ENCODE data around the gene SF3A2. TPM values are rescaled to one million over a fixed set of nuclear protein-coding genes. Genes with fewer than 3 reads are reported as not detected.

The SF3A2 gene
- total RNA-seq, 1 experiment from 2014 or later, result 41.6 TPM

DNA sequence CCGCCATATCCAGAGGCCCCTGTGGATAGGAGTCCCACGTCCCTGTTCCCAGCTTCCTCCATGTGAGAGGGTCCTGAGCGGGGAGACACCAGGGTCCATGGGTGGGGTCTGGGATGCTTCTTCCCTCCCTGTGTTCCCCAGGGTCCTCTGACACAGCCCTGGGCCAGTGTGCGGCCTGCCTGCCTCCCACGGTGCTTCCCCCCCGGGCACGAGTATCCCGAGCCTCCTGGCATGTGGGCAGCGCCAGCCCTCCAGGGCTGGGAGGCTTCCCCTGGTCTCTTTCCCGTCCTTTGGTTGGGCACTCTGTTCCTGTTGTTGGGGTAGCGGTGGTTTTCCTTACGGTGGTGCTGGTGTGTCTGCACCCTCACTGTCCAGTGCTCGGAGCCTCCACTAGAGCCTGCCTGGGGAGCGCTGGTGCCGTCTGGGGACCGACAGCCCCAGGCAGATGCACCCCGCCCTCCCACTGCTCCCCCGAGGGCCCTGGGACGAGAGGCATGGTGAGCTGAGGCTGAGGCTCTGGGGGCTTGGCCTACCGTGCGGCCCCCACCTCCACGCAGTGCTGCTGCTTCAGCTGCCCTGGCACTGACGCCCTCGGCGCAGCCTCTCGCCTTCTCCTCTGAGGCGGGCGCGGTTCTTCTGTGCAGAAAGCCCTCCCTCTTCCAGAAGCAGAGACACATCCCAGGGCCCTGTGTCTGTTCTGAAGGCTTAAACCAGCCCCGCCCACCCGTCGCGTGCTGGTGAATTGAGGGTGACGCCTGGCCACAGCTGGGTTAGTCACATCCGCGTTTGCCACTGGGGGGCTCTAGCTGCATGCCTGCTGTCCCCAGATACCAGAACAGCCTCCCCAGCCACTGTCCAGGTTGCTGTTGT, 28.4 kb upstream of the SF3A2 start:
- peak; percentile 88 for DNase-seq (ENCODE audit: low read depth)

DNA sequence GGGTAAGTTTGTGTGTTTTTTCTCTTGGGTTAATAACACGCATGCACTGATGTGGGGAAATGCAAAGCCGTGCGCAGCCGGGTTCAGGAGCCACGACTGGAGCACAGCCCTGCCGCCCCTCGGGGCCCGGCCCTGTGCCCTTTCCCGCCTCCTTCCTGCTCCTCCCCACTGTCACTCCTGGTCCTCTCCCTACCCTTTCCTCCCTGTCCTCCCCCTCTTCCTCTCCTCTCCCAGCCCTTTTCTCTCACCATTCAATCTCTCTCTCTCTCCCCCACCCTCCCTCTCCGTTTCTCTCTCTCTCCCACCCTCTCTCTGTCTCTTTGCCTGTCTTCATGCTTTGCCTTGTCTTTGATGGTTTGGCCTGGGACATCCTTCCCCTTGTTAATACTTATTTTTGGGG, 27.6 kb upstream of the SF3A2 start:
- no peak for DNase-seq (ENCODE audit: low read depth)

DNA sequence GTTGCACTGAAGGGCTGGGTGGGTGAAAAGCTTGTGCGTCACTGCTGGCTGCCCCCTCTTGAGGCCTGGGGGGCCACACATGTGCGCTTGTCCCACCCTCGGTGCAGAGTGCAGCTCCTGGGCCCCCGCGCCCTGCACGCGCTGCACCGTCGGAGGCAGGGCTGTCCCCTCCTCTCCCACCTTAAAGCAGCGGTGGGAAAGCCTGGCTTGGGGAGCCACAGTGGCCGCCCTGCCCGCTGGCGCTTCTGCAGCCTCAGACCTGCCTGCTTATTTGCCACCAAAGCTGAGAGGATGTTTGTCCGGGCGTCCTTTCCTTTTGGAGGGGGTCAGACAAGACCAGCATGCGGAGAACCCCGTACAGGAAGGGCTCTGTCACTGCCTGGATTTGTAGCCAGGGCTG, 27.2 kb upstream of the SF3A2 start:
- no peak for DNase-seq (ENCODE audit: low read depth)

DNA sequence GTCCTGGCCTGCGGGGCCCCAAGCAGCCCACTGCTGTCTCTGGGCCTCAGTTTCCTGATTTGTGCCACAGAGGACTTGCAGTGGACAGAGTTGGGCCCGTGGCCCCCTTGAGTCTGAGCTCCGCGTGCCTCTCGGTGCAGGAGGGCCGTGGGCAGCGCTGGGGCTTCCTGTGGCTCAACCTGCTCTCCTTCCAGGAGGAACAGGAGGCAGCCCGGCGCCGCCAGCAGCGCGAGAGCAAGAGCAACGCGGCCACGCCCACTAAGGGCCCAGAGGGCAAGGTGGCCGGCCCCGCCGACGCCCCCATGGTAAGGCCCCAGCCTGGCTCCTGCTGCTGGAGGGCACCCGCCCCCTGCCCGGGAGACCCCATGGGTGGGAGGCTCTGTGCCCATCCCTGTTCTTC, 26.4 kb upstream of the SF3A2 start:
- no peak for DNase-seq (ENCODE audit: low read depth)

GRCh38 chr19:2210987-2211740, 25.5 kb upstream of the SF3A2 start:
- DNase-seq (ENCODE audit: low read depth), result no peak

DNA sequence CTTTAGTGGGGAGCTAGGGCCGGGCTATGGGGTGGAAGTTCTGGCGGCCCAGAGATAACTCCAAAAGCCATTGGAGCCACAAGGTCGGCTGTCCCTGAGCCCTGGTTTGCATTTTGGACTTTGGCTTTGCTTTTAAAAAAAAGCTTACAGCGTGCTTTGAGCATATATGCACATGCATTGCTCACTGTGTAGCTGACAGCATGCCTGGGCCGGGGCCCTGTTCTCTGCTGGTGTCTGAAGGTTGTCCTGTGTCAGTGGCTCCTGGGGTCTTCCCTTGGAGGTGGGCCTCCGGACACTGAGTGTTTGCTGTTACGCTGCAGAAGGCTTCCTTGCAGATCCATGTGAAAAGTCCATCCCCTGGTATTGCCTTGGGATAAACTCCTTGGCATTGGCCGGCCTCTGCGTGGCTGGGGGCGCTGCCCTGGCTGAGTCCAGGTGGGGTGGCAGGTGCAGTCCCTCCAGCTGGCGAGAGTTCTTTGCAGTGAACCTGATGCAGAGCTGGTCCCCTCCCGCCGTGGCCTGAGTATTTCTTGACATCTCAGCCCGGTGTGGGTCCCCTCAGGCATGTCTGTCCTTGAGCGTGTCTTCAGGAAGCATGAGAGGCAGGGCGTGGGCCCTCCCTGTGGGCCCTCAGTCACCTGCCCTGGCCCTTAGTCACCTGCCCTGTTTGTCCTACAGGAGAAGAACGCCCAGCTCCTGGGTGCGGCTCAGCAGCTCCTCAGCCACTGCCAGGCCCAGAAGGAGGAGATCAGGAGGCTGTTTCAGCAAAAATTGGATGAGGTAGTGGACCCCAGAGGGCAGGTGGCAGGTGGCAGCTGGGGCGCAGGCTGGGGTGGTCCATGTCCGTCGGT, 23.5 kb upstream of the SF3A2 start:
- no peak for DNase-seq (ENCODE audit: low read depth)

DNA sequence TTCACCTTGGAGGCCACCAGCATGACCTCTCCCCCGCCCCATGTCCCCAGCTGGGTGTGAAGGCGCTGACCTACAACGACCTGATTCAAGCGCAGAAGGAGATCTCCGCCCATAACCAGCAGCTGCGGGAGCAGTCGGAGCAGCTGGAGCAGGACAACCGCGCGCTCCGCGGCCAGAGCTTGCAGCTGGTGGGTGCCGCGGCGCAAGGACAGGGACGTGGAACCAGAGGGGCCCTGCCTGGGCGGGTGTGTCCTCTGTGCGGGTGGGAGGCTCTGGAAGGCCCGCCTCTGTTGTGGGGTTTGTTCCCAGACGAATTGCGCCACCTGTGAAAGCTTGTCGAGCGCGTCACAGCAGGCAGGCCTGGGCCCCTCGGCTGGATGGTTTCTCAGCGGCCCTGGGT, 22.8 kb upstream of the SF3A2 start:
- no peak for DNase-seq (ENCODE audit: low read depth)

GRCh38 chr19:2214251-2214650, 22.4 kb upstream of the SF3A2 start:
- DNase-seq (ENCODE audit: low read depth), result no peak

DNA sequence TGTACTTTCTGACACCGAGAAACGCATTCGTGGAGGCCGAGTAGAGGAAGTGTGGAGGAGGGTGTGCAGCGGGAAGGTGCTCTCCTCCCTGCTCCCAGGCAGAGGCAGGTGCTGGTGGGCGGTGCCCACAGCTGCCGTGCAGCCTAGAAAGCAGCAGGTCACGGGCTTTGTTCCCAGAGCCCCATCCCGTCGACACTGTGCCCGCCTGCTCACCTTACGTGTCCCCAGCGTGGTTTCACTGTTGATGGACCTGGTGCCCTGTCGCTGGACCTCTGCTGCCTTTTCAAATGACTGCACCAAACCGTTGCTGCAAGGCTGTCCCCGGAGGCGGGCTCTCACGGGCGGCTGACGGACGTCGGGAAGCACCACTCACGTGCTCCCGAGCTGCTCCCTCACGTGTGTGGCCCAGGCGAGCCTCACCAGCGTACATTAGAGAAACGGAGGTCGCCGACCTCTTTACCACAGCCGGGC, 21.3 kb upstream of the SF3A2 start:
- DNase-seq (ENCODE audit: low read depth), result no peak

- DNase-seq (ENCODE audit: low read depth), result no peak
Observed at GRCh38 chr19:2216361-2217225, 20.0 kb upstream of the SF3A2 start.

DNA sequence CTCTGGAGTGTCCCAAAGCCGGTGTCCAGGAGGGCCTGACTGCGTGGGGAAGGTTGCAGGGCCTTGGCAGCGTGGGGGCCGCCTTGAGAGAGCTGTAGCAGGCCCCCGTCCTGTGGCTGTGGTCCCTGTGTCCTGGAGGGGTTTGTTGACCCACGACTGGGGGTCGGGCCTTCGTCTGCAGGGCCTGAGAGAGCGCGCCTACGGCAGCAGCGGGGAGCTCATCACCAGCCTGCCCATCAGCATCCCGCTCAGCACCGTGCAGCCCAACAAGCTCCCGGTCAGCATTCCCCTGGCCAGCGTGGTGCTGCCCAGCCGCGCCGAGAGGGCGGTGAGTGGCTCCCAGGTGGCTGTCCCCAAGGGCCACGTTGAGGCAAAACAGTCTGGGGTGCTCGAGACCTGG, 19.0 kb upstream of the SF3A2 start:
- no peak for DNase-seq (ENCODE audit: low read depth)

DNA sequence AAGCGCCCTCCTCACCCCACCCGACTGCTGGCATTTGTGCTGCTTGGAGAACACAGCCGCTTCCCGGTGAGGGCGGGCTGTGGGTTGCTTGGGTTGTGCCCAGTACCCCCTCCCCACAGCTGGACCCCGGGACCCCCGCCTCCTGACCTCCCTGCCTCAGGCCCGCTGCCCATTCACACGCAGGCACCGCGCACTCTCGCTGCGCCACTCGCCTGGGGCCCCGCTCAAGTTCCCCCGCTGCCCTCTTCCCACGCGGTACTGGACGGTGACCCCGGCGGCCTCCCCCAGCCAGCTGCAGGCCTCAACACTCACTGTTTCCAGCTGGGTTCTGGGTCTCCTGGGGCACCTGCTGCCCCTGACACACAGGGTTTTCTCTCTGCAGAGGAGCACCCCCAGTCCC, 16.9 kb upstream of the SF3A2 start:
- DNase-seq (ENCODE audit: low read depth), result no peak

GRCh38 chr19:2221250-2221831, 15.3 kb upstream of the SF3A2 start:
- no peak for DNase-seq (ENCODE audit: low read depth)

DNA sequence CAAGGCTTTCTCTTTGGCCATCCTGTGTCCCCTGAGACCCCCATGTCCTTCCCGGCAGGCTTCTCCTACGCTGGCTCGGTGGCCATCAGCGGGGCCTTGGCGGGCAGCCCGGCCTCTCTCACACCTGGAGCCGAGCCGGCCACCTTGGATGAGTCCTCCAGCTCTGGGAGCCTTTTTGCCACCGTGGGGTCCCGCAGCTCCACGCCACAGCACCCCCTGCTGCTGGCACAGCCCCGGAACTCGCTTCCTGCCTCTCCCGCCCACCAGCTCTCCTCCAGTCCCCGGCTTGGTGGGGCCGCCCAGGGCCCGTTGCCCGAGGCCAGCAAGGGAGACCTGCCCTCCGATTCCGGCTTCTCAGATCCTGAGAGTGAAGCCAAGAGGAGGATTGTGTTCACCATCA, 14.7 kb upstream of the SF3A2 start:
- DNase-seq (ENCODE audit: low read depth), result no peak

GRCh38 chr19:2223391-2223790, 13.2 kb upstream of the SF3A2 start:
- DNase-seq (ENCODE audit: low read depth), result no peak

- DNase-seq (ENCODE audit: low read depth), result no peak
Observed at GRCh38 chr19:2223959-2224358, 12.7 kb upstream of the SF3A2 start.

GRCh38 chr19:2224754-2225349, 11.8 kb upstream of the SF3A2 start:
- no peak for DNase-seq (ENCODE audit: low read depth)

GRCh38 chr19:2225415-2226050, 11.1 kb upstream of the SF3A2 start:
- no peak for DNase-seq (ENCODE audit: low read depth)

DNA sequence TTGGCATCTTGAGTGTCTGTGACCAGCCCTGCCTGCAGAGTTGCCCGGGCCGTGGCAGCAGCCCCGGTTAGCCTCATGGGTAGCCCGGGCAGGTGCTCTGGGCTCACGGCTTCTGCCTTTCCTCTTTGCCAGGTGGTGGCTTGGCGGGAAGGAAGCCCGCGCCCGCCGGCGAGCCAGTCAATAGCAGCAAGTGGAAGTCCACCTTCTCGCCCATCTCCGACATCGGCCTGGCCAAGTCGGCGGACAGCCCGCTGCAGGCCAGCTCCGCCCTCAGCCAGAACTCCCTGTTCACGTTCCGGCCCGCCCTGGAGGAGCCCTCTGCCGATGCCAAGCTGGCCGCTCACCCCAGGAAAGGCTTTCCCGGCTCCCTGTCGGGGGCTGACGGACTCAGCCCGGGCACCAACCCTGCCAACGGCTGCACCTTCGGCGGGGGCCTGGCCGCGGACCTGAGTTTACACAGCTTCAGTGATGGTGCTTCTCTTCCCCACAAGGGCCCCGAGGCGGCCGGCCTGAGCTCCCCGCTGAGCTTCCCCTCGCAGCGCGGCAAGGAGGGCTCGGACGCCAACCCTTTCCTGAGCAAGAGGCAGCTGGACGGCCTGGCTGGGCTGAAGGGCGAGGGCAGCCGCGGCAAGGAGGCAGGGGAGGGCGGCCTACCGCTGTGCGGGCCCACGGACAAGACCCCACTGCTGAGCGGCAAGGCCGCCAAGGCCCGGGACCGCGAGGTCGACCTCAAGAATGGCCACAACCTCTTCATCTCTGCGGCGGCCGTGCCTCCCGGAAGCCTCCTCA, 10.4 kb upstream of the SF3A2 start:
- no peak for DNase-seq (ENCODE audit: low read depth)
